AG04450 (cell line): ENCODE results near the gene NUP214. TPM values are rescaled to one million over a fixed set of nuclear protein-coding genes. Genes with fewer than 3 reads are reported as not detected.

Source experiments
- CTCF ChIA-PET: fragments of 300-600, 350-600 bp; formaldehyde crosslinking; extraction: SDS; loops from one replicate; lab custom pipeline; 2022; ENCODE audit warnings: antibody characterized with exemption, inconsistent platforms; lab: Charles Lee
- POLR2A ChIA-PET: fragments of 350-600 bp; formaldehyde crosslinking; extraction: SDS; loops from one replicate; lab custom pipeline; 2021; ENCODE audit warnings: antibody characterized with exemption, inconsistent platforms; lab: Yijun Ruan, JAX
- DNase-seq: peaks from one replicate; pipeline ENCODE4 v3.0.0-alpha.2; 2011; ENCODE audit warnings: low read depth, low spot score
- H3K27ac ChIP-seq: one replicate; pipeline ENCODE4 v1.5.1; 2012; ENCODE audit warnings: low read depth, low read length, control low read depth
- H3K27me3 ChIP-seq: one replicate; pipeline ENCODE4 v1.6.0; 2012; ENCODE audit warnings: low read length; ENCODE audit not compliant: control insufficient read depth, insufficient read depth
- H3K4me3 ChIP-seq: 2 replicates; pipeline ENCODE4 v1.5.1; 2011; ENCODE audit warnings: mild to moderate bottlenecking, low read depth, low read length, control low read depth
- H3K9me3 ChIP-seq: 2 replicates; pipeline ENCODE4 v1.5.1; 2012; ENCODE audit warnings: low read length; ENCODE audit not compliant: control insufficient read depth, insufficient read depth
- polyA plus RNA-seq: library from polyadenylated mRNA; depleted of rRNA; stranded (reverse); fragments of >200 nt; gene quantifications from 2 replicates; pipeline ENCODE4 v1.2.3, GENCODE V29; 2011
- TF ChIP-seq, protein P1 (sequence below): IDR thresholded peaks from 2 replicates; pipeline ENCODE4 v1.5.1; 2011; ENCODE audit warnings: low read depth, low read length, control low read depth, inconsistent platforms

NUP214 gene
- polyA plus RNA-seq, 1 experiment: 7.9 TPM

DNA sequence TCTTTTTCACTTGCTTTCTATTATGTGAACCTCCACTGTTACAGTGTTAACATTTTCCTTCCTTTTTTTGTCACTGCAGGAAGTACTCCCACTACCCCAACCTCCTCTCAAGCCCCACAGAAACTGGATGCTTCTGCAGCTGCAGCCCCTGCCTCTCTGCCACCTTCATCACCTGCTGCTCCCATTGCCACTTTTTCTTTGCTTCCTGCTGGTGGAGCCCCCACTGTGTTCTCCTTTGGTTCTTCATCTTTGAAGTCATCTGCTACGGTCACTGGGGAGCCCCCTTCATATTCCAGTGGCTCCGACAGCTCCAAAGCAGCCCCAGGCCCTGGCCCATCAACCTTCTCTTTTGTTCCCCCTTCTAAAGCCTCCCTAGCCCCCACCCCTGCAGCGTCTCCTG lies 18.8 kb downstream of the NUP214 start:
- ChIA-PET CTCF (interaction anchor here (0.6 kb wide), 1 partner anchor 197 kb away, joined by 3 read pairs; no protein-coding TSS in a partner anchor), POLR2A (no interaction called here)
- TF ChIP-seq, protein P1, sequence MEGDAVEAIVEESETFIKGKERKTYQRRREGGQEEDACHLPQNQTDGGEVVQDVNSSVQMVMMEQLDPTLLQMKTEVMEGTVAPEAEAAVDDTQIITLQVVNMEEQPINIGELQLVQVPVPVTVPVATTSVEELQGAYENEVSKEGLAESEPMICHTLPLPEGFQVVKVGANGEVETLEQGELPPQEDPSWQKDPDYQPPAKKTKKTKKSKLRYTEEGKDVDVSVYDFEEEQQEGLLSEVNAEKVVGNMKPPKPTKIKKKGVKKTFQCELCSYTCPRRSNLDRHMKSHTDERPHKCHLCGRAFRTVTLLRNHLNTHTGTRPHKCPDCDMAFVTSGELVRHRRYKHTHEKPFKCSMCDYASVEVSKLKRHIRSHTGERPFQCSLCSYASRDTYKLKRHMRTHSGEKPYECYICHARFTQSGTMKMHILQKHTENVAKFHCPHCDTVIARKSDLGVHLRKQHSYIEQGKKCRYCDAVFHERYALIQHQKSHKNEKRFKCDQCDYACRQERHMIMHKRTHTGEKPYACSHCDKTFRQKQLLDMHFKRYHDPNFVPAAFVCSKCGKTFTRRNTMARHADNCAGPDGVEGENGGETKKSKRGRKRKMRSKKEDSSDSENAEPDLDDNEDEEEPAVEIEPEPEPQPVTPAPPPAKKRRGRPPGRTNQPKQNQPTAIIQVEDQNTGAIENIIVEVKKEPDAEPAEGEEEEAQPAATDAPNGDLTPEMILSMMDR: no peak
- H3K27ac ChIP-seq: no peak overlapping the region
- no peak overlapping the region for H3K4me3 ChIP-seq
- no peaks in the 10 kb centered on the region for H3K27me3 ChIP-seq
- no peaks in the 10 kb centered on the region for H3K9me3 ChIP-seq
- no peak for DNase-seq

DNA sequence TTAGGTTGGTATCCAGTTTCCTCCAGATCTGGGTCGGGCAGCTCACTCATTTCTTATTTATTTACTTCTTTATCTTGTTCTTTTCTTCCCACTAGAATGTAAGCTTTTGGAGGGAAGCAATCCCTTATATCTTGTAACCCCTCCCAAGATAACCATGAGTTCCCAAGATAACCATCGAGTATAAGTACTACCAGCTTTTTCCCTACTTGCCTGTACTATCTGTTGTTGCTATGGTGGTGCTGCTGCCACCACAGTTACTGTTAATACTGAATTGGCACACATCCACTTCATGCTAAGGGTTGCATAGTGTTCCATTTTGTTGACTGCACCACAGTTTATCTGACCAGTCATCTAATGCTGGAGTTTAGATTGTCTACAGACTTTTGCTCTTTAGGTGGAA lies 19.9 kb downstream of the NUP214 start:
- POLR2A ChIA-PET: no interaction called here

DNA sequence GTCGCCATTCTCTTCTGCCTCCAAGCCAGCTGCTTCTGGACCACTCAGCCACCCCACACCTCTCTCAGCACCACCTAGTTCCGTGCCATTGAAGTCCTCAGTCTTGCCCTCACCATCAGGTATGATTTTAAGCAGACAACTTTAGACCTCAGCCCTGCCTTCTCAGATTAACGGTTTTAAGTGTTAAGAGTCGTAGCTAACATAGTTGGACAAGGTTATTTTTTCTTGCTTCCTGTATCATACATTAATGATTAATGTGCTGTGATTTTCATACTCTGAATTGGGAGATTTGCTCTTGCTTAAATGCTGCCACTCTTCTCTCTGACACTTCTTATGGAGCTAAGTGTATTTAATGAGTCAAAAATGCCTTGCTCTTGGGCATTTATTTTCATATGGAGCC lies 20.8 kb downstream of the NUP214 start:
- TF ChIP-seq, protein P1: no peak
- no peaks in the 10 kb centered on the region for H3K9me3 ChIP-seq
- no peaks in the 10 kb centered on the region for H3K27me3 ChIP-seq
- H3K4me3 ChIP-seq: no peak overlapping the region
- CTCF ChIA-PET: no interaction called here
- POLR2A ChIA-PET: interaction anchor here (0.6 kb wide), 1 partner anchor 466 kb away, joined by 3 read pairs; no protein-coding TSS in a partner anchor
- no peak overlapping the region for H3K27ac ChIP-seq
- DNase-seq: no peak

More for the DNA sequence above, 19.9 kb downstream of the NUP214 start:
- Histone ChIP-seq H3K27ac (no peak overlapping the region), H3K27me3 (no peaks in the 10 kb centered on the region), H3K9me3 (no peaks in the 10 kb centered on the region), H3K4me3 (no peak overlapping the region)
- CTCF ChIA-PET: no interaction called here
- no peak for DNase-seq
- TF ChIP-seq, protein P1: no peak

GRCh38 chr9:131148276-131148675 lies 22.9 kb downstream of the NUP214 start:
- TF ChIP-seq, protein P1: no peak
- ChIA-PET CTCF (interaction anchor here (0.6 kb wide), 1 partner anchor 203 kb away, joined by 5 read pairs; no protein-coding TSS in a partner anchor), POLR2A (no interaction called here)
- Histone ChIP-seq H3K4me3 (no peak overlapping the region), H3K27me3 (no peaks in the 10 kb centered on the region), H3K9me3 (no peaks in the 10 kb centered on the region), H3K27ac (no peak overlapping the region)
- no peak for DNase-seq

GRCh38 chr9:131148966-131149687 lies 23.7 kb downstream of the NUP214 start:
- TF ChIP-seq, protein P1: no peak
- CTCF ChIA-PET: interaction anchor here (0.6 kb wide), 1 partner anchor 202 kb away, joined by 5 read pairs; no protein-coding TSS in a partner anchor

More at GRCh38 chr9:131148966-131149687, 23.7 kb downstream of the NUP214 start:
- Histone ChIP-seq H3K27ac (no peak overlapping the region), H3K4me3 (no peak overlapping the region), H3K9me3 (no peaks in the 10 kb centered on the region), H3K27me3 (no peaks in the 10 kb centered on the region)
- POLR2A ChIA-PET: no interaction called here
- no peak for DNase-seq
